Loucy (cell line): ENCODE measurements around the gene UCN3.

Source experiments
- EZH2phosphoT487 ChIP-seq: fragments of 200-600 bp; IDR thresholded peaks from 2 replicates; pipeline ENCODE4 v1.6.1; 2018; ENCODE audit warnings: antibody characterized with exemption, mild to moderate bottlenecking, moderate library complexity, borderline replicate concordance
- TF ChIP-seq, protein P1 (sequence below): fragments of 200-600 bp; sonication (generic); conservative IDR thresholded peaks from 2 replicates; pipeline ENCODE4 v1.5.1; 2014; ENCODE audit warnings: mild to moderate bottlenecking, antibody characterized with exemption, low read length

DNA sequence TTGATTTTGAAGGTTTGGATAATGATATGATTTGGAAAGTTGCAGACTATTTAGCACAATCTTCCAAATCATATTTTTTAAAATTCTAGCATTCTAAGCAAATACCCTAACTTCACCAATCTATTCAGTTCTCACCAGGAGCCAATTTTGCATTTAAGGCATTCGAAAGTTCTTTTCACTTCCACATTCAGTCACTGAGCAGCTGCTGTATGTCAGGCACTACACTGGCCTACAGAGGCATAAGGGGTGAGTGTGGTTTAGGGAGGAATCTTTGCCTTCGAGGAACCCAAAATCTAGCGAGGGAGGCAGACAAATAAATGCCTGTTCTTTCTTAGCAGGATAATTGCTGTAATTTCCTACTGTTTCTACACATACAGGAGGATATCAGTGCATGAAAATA is 10.7 kb upstream of the UCN3 start:
- TF ChIP-seq, protein P1, sequence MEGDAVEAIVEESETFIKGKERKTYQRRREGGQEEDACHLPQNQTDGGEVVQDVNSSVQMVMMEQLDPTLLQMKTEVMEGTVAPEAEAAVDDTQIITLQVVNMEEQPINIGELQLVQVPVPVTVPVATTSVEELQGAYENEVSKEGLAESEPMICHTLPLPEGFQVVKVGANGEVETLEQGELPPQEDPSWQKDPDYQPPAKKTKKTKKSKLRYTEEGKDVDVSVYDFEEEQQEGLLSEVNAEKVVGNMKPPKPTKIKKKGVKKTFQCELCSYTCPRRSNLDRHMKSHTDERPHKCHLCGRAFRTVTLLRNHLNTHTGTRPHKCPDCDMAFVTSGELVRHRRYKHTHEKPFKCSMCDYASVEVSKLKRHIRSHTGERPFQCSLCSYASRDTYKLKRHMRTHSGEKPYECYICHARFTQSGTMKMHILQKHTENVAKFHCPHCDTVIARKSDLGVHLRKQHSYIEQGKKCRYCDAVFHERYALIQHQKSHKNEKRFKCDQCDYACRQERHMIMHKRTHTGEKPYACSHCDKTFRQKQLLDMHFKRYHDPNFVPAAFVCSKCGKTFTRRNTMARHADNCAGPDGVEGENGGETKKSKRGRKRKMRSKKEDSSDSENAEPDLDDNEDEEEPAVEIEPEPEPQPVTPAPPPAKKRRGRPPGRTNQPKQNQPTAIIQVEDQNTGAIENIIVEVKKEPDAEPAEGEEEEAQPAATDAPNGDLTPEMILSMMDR = no peak
- TF ChIP-seq EZH2phosphoT487 = no peak
